ENCODE results near the gene NCKAP5.

GRCh38 chr2:133421516-133422324 is 146.5 kb downstream of the NCKAP5 start:
- no peak for TF ChIP-seq CTCF (IDR thresholded peaks at IDR 0.05; ENCODE audit: control extremely low read depth in 1 of 3, insufficient read depth in 1 of 3, low read depth in 1 of 3, low read length in 3 of 3)
- TF ChIP-seq POLR2AphosphoS5 (IDR thresholded peaks at IDR 0.05; ENCODE audit: low read depth, low read length), result no peak
- no peak for TF ChIP-seq TCF12 (IDR thresholded peaks at IDR 0.05; ENCODE audit: low read depth, low read length)
- no peak for TF ChIP-seq USF2 (IDR thresholded peaks at IDR 0.05; ENCODE audit: low read length)
